K562 (cell line): ENCODE measurements around the gene TNK2. TPM values are rescaled to one million over a fixed set of nuclear protein-coding genes. Genes with fewer than 3 reads are reported as not detected.

ENCODE experiments used
- ARID2 ChIP-seq: fragments of 450-650 bp; IDR thresholded peaks from 2 replicates; pipeline ENCODE4 v1.6.1; 2017; ENCODE audit warnings: antibody characterized with exemption, mild to moderate bottlenecking
- ATF1 ChIP-seq, 2 experiments: fragments of 450-650 bp in 1 of 2; IDR thresholded peaks; 2 replicates each; pipeline ENCODE4 v1.6.1; 2016; ENCODE audit warnings: missing compliant biosample characterization in 1 of 2, missing genetic modification characterization in 1 of 2
- ATF7 ChIP-seq: fragments of 450-650 bp; IDR thresholded peaks from 2 replicates; pipeline ENCODE4 v1.7.1; 2014; ENCODE audit warnings: mild to moderate bottlenecking, moderate library complexity
- KLF13 ChIP-seq: fragments of 450-650 bp; IDR thresholded peaks from 2 replicates; pipeline ENCODE4 v1.6.1; 2016; ENCODE audit warnings: missing genetic modification characterization, low read depth, mild to moderate bottlenecking, missing compliant biosample characterization, moderate library complexity, borderline replicate concordance
- RCOR1 ChIP-seq, 2 experiments: IDR thresholded peaks; 2 replicates each; pipeline ENCODE4 v1.6.1; 2012; ENCODE audit warnings: low read depth in 2 of 2, low read length in 2 of 2, borderline replicate concordance in 1 of 2, improper control_type of control experiment in 1 of 2
- RREB1 ChIP-seq: fragments of 250-450 bp; sonication (Bioruptor Pico); IDR thresholded peaks from 2 replicates; pipeline ENCODE4 v1.4.0; 2020
- SIRT6 ChIP-seq: IDR thresholded peaks from one replicate; pipeline ENCODE4 v1.6.1; 2012; ENCODE audit warnings: low read depth, mild to moderate bottlenecking, control low read depth, inconsistent platforms, low read length, moderate library complexity
- SMAD1 ChIP-seq: fragments of 150-350 bp; IDR thresholded peaks from 2 replicates; pipeline ENCODE4 v1.6.1; 2014; ENCODE audit warnings: low read length, low read depth; ENCODE audit not compliant: partially characterized antibody
- TBL1XR1 ChIP-seq, 2 experiments: IDR thresholded peaks; 2 replicates each; pipeline ENCODE4 v1.6.1; 2012; ENCODE audit warnings: improper control_type of control experiment in 2 of 2, low read length in 2 of 2, mild to moderate bottlenecking in 1 of 2
- TEAD4 ChIP-seq, 2 experiments: sonication (generic) in 1 of 2; formaldehyde crosslinking in 1 of 2; IDR thresholded peaks; 2 replicates each; pipeline versions ENCODE4 v1.6.1 to v1.8.0; 2012 to 2022; ENCODE audit warnings: borderline replicate concordance in 1 of 2, inconsistent platforms in 1 of 2, low read length in 1 of 2, mild to moderate bottlenecking in 1 of 2, missing genetic modification reagents in 1 of 2
- XRCC3 ChIP-seq: fragments of 450-650 bp; IDR thresholded peaks from 2 replicates; pipeline ENCODE4 v1.6.1; 2017; ENCODE audit warnings: mild to moderate bottlenecking, moderate library complexity
- ZNF24 ChIP-seq: fragments of 450-650 bp; IDR thresholded peaks from 2 replicates; pipeline ENCODE4 v1.6.1; 2016
- ZNF644 ChIP-seq: fragments of 200-800 bp; sonication (Bioruptor generic); IDR thresholded peaks from 2 replicates; pipeline ENCODE4 v1.6.1; 2016; ENCODE audit warnings: low read depth, missing genetic modification characterization, missing compliant biosample characterization
- polyA plus RNA-seq, 8 experiments: library from polyadenylated mRNA; depleted of rRNA in 4 of 8; stranded (reverse) in 5 of 8; unstranded in 3 of 8; fragments of >200 nt; fragmentation: Nextera tagmentation in 2 of 8; fragmentation: Illumina TruSeq in 1 of 8; extraction: Ambion mirVana in 2 of 8; extraction: Trizol in 1 of 8; gene quantifications; 2 replicates each; pipeline versions ENCODE4 v1.2.1 to v1.2.3, GENCODE V29; 2011 to 2014; ENCODE audit warnings: inconsistent platforms in 1 of 8, missing spikeins in 1 of 8
- total RNA-seq, 7 experiments: library from RNA; depleted of rRNA in 6 of 7; stranded (reverse); fragments of >200 nt in 6 of 7; fragmentation: Illumina TruSeq in 2 of 7; extraction: Trizol in 2 of 7; gene quantifications; 2 replicates each; pipeline versions ENCODE4 v1.2.1 to v1.2.3, GENCODE V29; 2011 to 2021; ENCODE audit warnings: low replicate concordance in 1 of 7
- TF ChIP-seq, protein P1 (sequence below): fragments of 200-800 bp; sonication (Bioruptor generic); IDR thresholded peaks from 2 replicates; pipeline ENCODE4 v1.6.1; 2017; ENCODE audit warnings: missing genetic modification characterization, missing compliant biosample characterization
- TF ChIP-seq, protein P2 (sequence below): sonication (generic); formaldehyde crosslinking; IDR thresholded peaks from 2 replicates; pipeline ENCODE4 v1.8.0; 2022; ENCODE audit warnings: mild to moderate bottlenecking, missing genetic modification reagents
- TF ChIP-seq, protein P3 (sequence below): fragments of 450-650 bp; IDR thresholded peaks from 2 replicates; pipeline ENCODE4 v1.6.1; 2016; ENCODE audit warnings: mild to moderate bottlenecking

The TNK2 gene
- total and polyA plus RNA-seq, 9 of the 15 experiments (the other 6 are each of a cell fraction or from before 2014, with no cell fraction given): 0.03 to 33.8 (median 6.5) TPM

DNA sequence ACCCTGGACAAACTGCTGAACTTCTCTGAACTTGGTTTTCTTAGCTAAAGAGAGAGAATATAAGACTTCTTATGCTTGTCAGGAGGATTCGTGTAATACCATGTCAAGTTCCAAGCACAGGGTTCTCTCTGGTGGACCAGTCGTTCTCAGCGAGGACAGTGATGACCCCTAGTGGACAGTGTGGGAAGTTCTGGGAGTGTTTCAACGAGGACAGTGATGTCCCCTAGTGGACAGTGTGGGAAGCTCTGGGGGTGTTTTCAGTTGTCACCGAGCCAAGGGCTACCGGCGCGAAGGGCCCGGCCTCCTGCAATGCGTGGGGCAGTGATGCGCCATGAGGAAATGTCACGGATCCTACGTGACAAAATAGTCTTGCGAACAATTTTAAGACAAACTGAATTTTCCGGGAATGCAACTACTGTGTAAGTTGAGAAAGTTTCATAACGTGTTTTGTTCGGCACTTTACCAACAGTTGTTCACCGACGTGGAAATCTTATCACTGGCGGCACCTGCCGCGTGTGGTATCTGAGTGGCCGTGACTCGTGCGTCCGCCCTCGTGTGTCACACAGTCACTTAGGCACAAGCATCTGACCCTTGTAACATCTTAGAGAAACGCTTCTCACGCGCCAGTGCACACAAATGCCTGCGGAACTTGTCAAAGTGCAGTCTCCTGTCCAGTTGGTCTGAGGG is 57.4 kb downstream of the TNK2 start (continued):
- TF ChIP-seq RREB1 (CRISPR knock-in tag) (peak; percentile 90; the same call in 1 of the 2 replicates), ZNF24 (0 out of 2 replicates have a peak, but pooled peaks have one; percentile 11), ARID2 (peak; percentile 99), XRCC3 (no peak), ATF1 (CRISPR knock-in tag; IDR thresholded peaks at IDR 0.05) (no peak), ATF1 (tag; IDR thresholded peaks at IDR 0.05) (peak; percentile 75), ATF7 (peak; percentile 67; the same call in 1 of the 2 replicates), RCOR1 (IDR thresholded peaks at IDR 0.05; ENCODE audit: borderline replicate concordance in 1 of 2, low read depth in 2 of 2, low read length in 2 of 2) (peak in 1 of 2 experiments; percentile 66; a peak in 2 of 4 replicates), ZNF644 (tag) (no peak), TBL1XR1 (IDR thresholded peaks at IDR 0.05; ENCODE audit: low read length in 2 of 2) (peak; percentile 66 to 73; a peak in 2 of 4 replicates), KLF13 (peak; percentile 52; the same call in 1 of the 2 replicates), SIRT6 (no peak), SMAD1 (peak; percentile 54), TEAD4 (IDR thresholded peaks at IDR 0.05; ENCODE audit: low read length) (peak; percentile 52), TEAD4 (CRISPR knock-in tag; IDR thresholded peaks at IDR 0.05; ENCODE audit: borderline replicate concordance) (no peak)
- TF ChIP-seq, protein P1, sequence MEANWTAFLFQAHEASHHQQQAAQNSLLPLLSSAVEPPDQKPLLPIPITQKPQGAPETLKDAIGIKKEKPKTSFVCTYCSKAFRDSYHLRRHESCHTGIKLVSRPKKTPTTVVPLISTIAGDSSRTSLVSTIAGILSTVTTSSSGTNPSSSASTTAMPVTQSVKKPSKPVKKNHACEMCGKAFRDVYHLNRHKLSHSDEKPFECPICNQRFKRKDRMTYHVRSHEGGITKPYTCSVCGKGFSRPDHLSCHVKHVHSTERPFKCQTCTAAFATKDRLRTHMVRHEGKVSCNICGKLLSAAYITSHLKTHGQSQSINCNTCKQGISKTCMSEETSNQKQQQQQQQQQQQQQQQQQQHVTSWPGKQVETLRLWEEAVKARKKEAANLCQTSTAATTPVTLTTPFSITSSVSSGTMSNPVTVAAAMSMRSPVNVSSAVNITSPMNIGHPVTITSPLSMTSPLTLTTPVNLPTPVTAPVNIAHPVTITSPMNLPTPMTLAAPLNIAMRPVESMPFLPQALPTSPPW (CRISPR knock-in tag): peak; percentile 56; the same call in 1 of the 2 replicates
- TF ChIP-seq, protein P2, sequence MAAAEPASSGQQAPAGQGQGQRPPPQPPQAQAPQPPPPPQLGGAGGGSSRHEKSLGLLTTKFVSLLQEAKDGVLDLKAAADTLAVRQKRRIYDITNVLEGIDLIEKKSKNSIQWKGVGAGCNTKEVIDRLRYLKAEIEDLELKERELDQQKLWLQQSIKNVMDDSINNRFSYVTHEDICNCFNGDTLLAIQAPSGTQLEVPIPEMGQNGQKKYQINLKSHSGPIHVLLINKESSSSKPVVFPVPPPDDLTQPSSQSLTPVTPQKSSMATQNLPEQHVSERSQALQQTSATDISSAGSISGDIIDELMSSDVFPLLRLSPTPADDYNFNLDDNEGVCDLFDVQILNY (CRISPR knock-in tag): 0 out of 2 replicates have a peak, but pooled peaks have one; percentile 65
- TF ChIP-seq, protein P3, sequence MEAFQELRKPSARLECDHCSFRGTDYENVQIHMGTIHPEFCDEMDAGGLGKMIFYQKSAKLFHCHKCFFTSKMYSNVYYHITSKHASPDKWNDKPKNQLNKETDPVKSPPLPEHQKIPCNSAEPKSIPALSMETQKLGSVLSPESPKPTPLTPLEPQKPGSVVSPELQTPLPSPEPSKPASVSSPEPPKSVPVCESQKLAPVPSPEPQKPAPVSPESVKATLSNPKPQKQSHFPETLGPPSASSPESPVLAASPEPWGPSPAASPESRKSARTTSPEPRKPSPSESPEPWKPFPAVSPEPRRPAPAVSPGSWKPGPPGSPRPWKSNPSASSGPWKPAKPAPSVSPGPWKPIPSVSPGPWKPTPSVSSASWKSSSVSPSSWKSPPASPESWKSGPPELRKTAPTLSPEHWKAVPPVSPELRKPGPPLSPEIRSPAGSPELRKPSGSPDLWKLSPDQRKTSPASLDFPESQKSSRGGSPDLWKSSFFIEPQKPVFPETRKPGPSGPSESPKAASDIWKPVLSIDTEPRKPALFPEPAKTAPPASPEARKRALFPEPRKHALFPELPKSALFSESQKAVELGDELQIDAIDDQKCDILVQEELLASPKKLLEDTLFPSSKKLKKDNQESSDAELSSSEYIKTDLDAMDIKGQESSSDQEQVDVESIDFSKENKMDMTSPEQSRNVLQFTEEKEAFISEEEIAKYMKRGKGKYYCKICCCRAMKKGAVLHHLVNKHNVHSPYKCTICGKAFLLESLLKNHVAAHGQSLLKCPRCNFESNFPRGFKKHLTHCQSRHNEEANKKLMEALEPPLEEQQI: peak; percentile 66; the same call in 1 of the 2 replicates
